Smooth muscle cell of the brain vasculature (primary cell): ENCODE results near the gene USP32.
"Not testable (repeated sequence)": the region's sequence is repeated elsewhere in the genome, so short reads cannot be mapped to it uniquely, and the experiment has no call there.

Experiments used
- DNase-seq: peaks from one replicate; pipeline ENCODE4 v3.0.0-alpha.2; 2012; ENCODE audit warnings: low read depth, low spot score

USP32 gene

GRCh38 chr17:60392042-60392844 lies at the start of gene USP32:
USP32 (minus strand) TSS chr17:60392133; CDS start chr17:60391939, 194 bp downstream.
- peak; percentile 96 for DNase-seq

GRCh38 chr17:60439501-60439900 lies 47.6 kb upstream of the USP32 start:
- no peak for DNase-seq

GRCh38 chr17:60436676-60437075 lies 44.7 kb upstream of the USP32 start:
- DNase-seq, result no peak

GRCh38 chr17:60435244-60436167 lies 43.6 kb upstream of the USP32 start:
- DNase-seq, result peak; percentile 73

- not testable (repeated sequence) for DNase-seq
Measured at GRCh38 chr17:60433021-60433997, 41.4 kb upstream of the USP32 start.

GRCh38 chr17:60430561-60430960 lies 38.6 kb upstream of the USP32 start:
- DNase-seq, result not testable (repeated sequence)

- not testable (repeated sequence) for DNase-seq
Measured at GRCh38 chr17:60428491-60428890, 36.6 kb upstream of the USP32 start.

- no peak for DNase-seq
Measured at GRCh38 chr17:60426596-60426995, 34.7 kb upstream of the USP32 start.

- no peak for DNase-seq
Measured at GRCh38 chr17:60425626-60426025, 33.7 kb upstream of the USP32 start.

- no peak for DNase-seq
Measured at GRCh38 chr17:60423865-60424264, 31.9 kb upstream of the USP32 start.

- DNase-seq, result no peak
Measured at GRCh38 chr17:60422162-60422665, 30.3 kb upstream of the USP32 start, which contains the start of gene CHCT1. CHCT1 (plus strand) TSS chr17:60422489; CDS start chr17:60422593, 104 bp downstream.

- DNase-seq, result no peak
Measured at GRCh38 chr17:60421273-60422161, 29.6 kb upstream of the USP32 start.

- DNase-seq, result not testable (repeated sequence)
Measured at GRCh38 chr17:60419875-60420274, 27.9 kb upstream of the USP32 start.

GRCh38 chr17:60419003-60419402 lies 27.1 kb upstream of the USP32 start:
- not testable (repeated sequence) for DNase-seq

GRCh38 chr17:60416368-60416925 lies 24.5 kb upstream of the USP32 start:
- DNase-seq, result no peak

GRCh38 chr17:60415146-60415545 lies 23.2 kb upstream of the USP32 start:
- DNase-seq, result no peak

- no peak for DNase-seq
Measured at GRCh38 chr17:60412701-60413100, 20.8 kb upstream of the USP32 start.

GRCh38 chr17:60410001-60410400 lies 18.1 kb upstream of the USP32 start:
- no peak for DNase-seq

GRCh38 chr17:60406887-60407286 lies 15.0 kb upstream of the USP32 start:
- no peak for DNase-seq

GRCh38 chr17:60403962-60404361 lies 12.0 kb upstream of the USP32 start:
- DNase-seq, result no peak
